Trophoblast cell (in vitro differentiated cells and primary cell): ENCODE measurements around the gene PCDHGB6.

ENCODE experiments used
- DNase-seq, 2 donors: peaks; one replicate each; pipeline ENCODE4 v3.0.0-alpha.2; 2016
- H2AFZ ChIP-seq: 2 replicates; pipeline ENCODE4 v1.6.1; 2013; ENCODE audit warnings: low read length, moderate library complexity, mild to moderate bottlenecking; ENCODE audit not compliant: insufficient read depth, poor library complexity
- H2AK5ac ChIP-seq: 2 replicates; pipeline ENCODE4 v1.6.1; 2013; ENCODE audit warnings: mild to moderate bottlenecking, low read length
- H2BK120ac ChIP-seq: 2 replicates; pipeline ENCODE4 v1.6.1; 2013; ENCODE audit warnings: low read length, mild to moderate bottlenecking, moderate library complexity; ENCODE audit not compliant: insufficient read depth, poor library complexity
- H2BK12ac ChIP-seq: 2 replicates; pipeline ENCODE4 v1.6.1; 2013; ENCODE audit warnings: mild to moderate bottlenecking, low read length, moderate library complexity
- H2BK5ac ChIP-seq: 2 replicates; pipeline ENCODE4 v1.6.1; 2013; ENCODE audit warnings: low read length, low read depth, moderate library complexity, mild to moderate bottlenecking; ENCODE audit not compliant: poor library complexity
- H3K14ac ChIP-seq: 2 replicates; pipeline ENCODE4 v1.6.1; 2013; ENCODE audit warnings: mild to moderate bottlenecking, low read length
- H3K18ac ChIP-seq: 2 replicates; pipeline ENCODE4 v1.6.1; 2013; ENCODE audit warnings: mild to moderate bottlenecking, low read length
- H3K23ac ChIP-seq: 2 replicates; pipeline ENCODE4 v1.6.1; 2013; ENCODE audit warnings: low read length
- H3K27ac ChIP-seq: 2 replicates; pipeline ENCODE4 v1.5.1; 2013; ENCODE audit warnings: low read depth, mild to moderate bottlenecking, inconsistent platforms, low read length, moderate library complexity
- H3K27me3 ChIP-seq: 2 replicates; pipeline ENCODE4 v1.6.1; 2013; ENCODE audit warnings: inconsistent platforms, mild to moderate bottlenecking, low read length, moderate library complexity; ENCODE audit not compliant: insufficient read depth
- H3K36me3 ChIP-seq, 2 experiments: 1 replicate in 1 of 2; 2 replicates in 1 of 2; pipeline ENCODE4 v1.6.1; 2013; ENCODE audit warnings: low read length in 2 of 2, mild to moderate bottlenecking in 2 of 2, moderate library complexity in 1 of 2; ENCODE audit not compliant: insufficient read depth in 2 of 2, control insufficient read depth in 1 of 2
- H3K4ac ChIP-seq: 2 replicates; pipeline ENCODE4 v1.6.1; 2013; ENCODE audit warnings: low read depth, mild to moderate bottlenecking, low read length, moderate library complexity
- H3K4me1 ChIP-seq, 2 experiments: 1 replicate in 1 of 2; 2 replicates in 1 of 2; pipeline ENCODE4 v1.6.1; 2013; ENCODE audit warnings: low read length in 2 of 2, mild to moderate bottlenecking in 2 of 2, moderate library complexity in 1 of 2; ENCODE audit not compliant: insufficient read depth in 2 of 2, control insufficient read depth in 1 of 2
- H3K4me2 ChIP-seq: 2 replicates; pipeline ENCODE4 v1.6.1; 2013; ENCODE audit warnings: inconsistent platforms, mild to moderate bottlenecking, low read length, moderate library complexity
- H3K4me3 ChIP-seq: 2 replicates; pipeline ENCODE4 v1.5.1; 2013; ENCODE audit warnings: mild to moderate bottlenecking, low read depth, low read length, inconsistent platforms
- H3K79me1 ChIP-seq: one replicate; pipeline ENCODE4 v1.6.1; 2013; ENCODE audit warnings: low read length
- H3K79me2 ChIP-seq: 2 replicates; pipeline ENCODE4 v1.6.1; 2013; ENCODE audit warnings: low read length, mild to moderate bottlenecking; ENCODE audit not compliant: control insufficient read depth, insufficient read depth, poor library complexity
- H3K9ac ChIP-seq: 2 replicates; pipeline ENCODE4 v1.6.1; 2013; ENCODE audit warnings: mild to moderate bottlenecking, low read length
- H3K9me3 ChIP-seq: 2 replicates; pipeline ENCODE4 v1.6.1; 2013; ENCODE audit warnings: low read depth, mild to moderate bottlenecking, control low read depth, inconsistent platforms, low read length; ENCODE audit not compliant: insufficient read depth
- H4K12ac ChIP-seq: 2 replicates; pipeline ENCODE4 v1.6.1; 2013; ENCODE audit warnings: low read depth, mild to moderate bottlenecking, low read length, moderate library complexity
- H4K8ac ChIP-seq: 2 replicates; pipeline ENCODE4 v1.6.1; 2013; ENCODE audit warnings: low read depth, mild to moderate bottlenecking, low read length, moderate library complexity
- H4K91ac ChIP-seq: one replicate; pipeline ENCODE4 v1.6.1; 2013; ENCODE audit warnings: low read depth, mild to moderate bottlenecking, low read length, moderate library complexity
- WGBS: extraction: QIAGEN DNeasy Blood & Tissue Kit; methylation state at CpG from one replicate; pipeline ENCODE4 v1.1.7; 2013; ENCODE audit warnings: missing lambda C conversion rate; ENCODE audit not compliant: insufficient read length, insufficient coverage; ENCODE audit errors: extremely low coverage; 5-methylcytosine and 5-hydroxymethylcytosine counted together

The PCDHGB6 gene

GRCh38 chr5:141402553-141403243 lies 5.1 kb upstream of the PCDHGB6 start, which contains the start of gene PCDHGA9:
Gene PCDHGA9 (plus strand): TSS chr5:141402778. CDS start chr5:141402953, 175 bp downstream.
- no peak within 1 kb of the TSS for H3K14ac ChIP-seq
- no CpG with 5 or more reads among the region's 27 CpGs for WGBS

GRCh38 chr5:141403387-141403786 lies 4.4 kb upstream of the PCDHGB6 start:
- no peak overlapping the region for H2BK12ac ChIP-seq
- H3K9ac ChIP-seq = no peak overlapping the region
- no CpG with 5 or more reads among the region's 22 CpGs for WGBS
- H2AK5ac ChIP-seq = no peak overlapping the region
- DNase-seq = no peak
- no peak overlapping the region for H4K91ac ChIP-seq
- H3K27ac ChIP-seq = no peak overlapping the region
- no peak overlapping the region for H3K4ac ChIP-seq
- no peak overlapping the region for H3K14ac ChIP-seq
- H3K27me3 ChIP-seq = no peaks in the 10 kb centered on the region
- H4K8ac ChIP-seq = no peak overlapping the region
- H3K18ac ChIP-seq = no peak overlapping the region
- no peak overlapping the region for H2BK120ac ChIP-seq
- H3K36me3 ChIP-seq = peaks cover 3 to 11% of the 10 kb centered on the region in 2 experiments
- H3K4me1 ChIP-seq = no peaks in the 10 kb centered on the region
- H3K4me2 ChIP-seq = no peak overlapping the region
- H2AFZ ChIP-seq = no peak overlapping the region
- H2BK5ac ChIP-seq = no peak overlapping the region
- no peak overlapping the region for H3K23ac ChIP-seq
- H4K12ac ChIP-seq = no peak overlapping the region
- no peaks in the 10 kb centered on the region for H3K79me2 ChIP-seq
- no peaks in the 10 kb centered on the region for H3K79me1 ChIP-seq
- H3K4me3 ChIP-seq = no peak overlapping the region
- peaks cover 31% of the 10 kb centered on the region for H3K9me3 ChIP-seq

More at GRCh38 chr5:141402553-141403243, 5.1 kb upstream of the PCDHGB6 start, which contains the start of gene PCDHGA9:
- no peak within 1 kb of the TSS for H3K27ac ChIP-seq
- no peak within 1 kb of the TSS for H2BK12ac ChIP-seq
- no peak within 1 kb of the TSS for H3K4me3 ChIP-seq
- no peak within 1 kb of the TSS for H4K91ac ChIP-seq
- peaks cover 31% of the 10 kb centered on the region for H3K9me3 ChIP-seq
- H2BK5ac ChIP-seq = no peak within 1 kb of the TSS
- H3K36me3 ChIP-seq = peaks cover 3 to 13% of the 10 kb centered on the region in 2 experiments
- H2BK120ac ChIP-seq = no peak within 1 kb of the TSS
- DNase-seq = peak in 1 of 2 donors; percentile 25
- H3K27me3 ChIP-seq = no peaks in the 10 kb centered on the region
- H2AK5ac ChIP-seq = no peak within 1 kb of the TSS
- H3K4me1 ChIP-seq = no peaks in the 10 kb centered on the region
- H3K4ac ChIP-seq = no peak within 1 kb of the TSS
- H3K79me1 ChIP-seq = no peaks in the 10 kb centered on the region
- H3K9ac ChIP-seq = peak within 1 kb of the TSS; percentile 40
- H4K8ac ChIP-seq = no peak within 1 kb of the TSS
- H3K23ac ChIP-seq = no peak within 1 kb of the TSS
- H3K18ac ChIP-seq = no peak within 1 kb of the TSS
- H3K79me2 ChIP-seq = no peaks in the 10 kb centered on the region
- no peak within 1 kb of the TSS for H2AFZ ChIP-seq
- H4K12ac ChIP-seq = no peak within 1 kb of the TSS
- H3K4me2 ChIP-seq = no peak within 1 kb of the TSS

GRCh38 chr5:141409598-141410306 lies 1.9 kb downstream of the PCDHGB6 start:
- H3K23ac ChIP-seq = no peak overlapping the region
- no peaks in the 10 kb centered on the region for H3K27me3 ChIP-seq
- H3K36me3 ChIP-seq = peaks cover 16 to 18% of the 10 kb centered on the region in 2 experiments
- no peak overlapping the region for H4K8ac ChIP-seq
- H3K4me1 ChIP-seq = peaks cover 3 to 4% of the 10 kb centered on the region in 2 experiments
- H3K4me3 ChIP-seq = peak overlapping the region; percentile 7
- peaks cover 23% of the 10 kb centered on the region for H3K9me3 ChIP-seq
- no peak overlapping the region for H3K9ac ChIP-seq
- no peak overlapping the region for H2BK12ac ChIP-seq
- no peak overlapping the region for H4K91ac ChIP-seq
- H3K79me1 ChIP-seq = no peaks in the 10 kb centered on the region
- no peak overlapping the region for H3K4ac ChIP-seq
- no peak overlapping the region for H3K27ac ChIP-seq
- DNase-seq = no peak
- H2AFZ ChIP-seq = no peak overlapping the region
- no peak overlapping the region for H4K12ac ChIP-seq
- no peak overlapping the region for H3K18ac ChIP-seq
- H3K4me2 ChIP-seq = no peak overlapping the region
- no peak overlapping the region for H2BK5ac ChIP-seq
- H2BK120ac ChIP-seq = no peak overlapping the region
- WGBS = no CpG with 5 or more reads among the region's 64 CpGs
- H2AK5ac ChIP-seq = no peak overlapping the region
- no peak overlapping the region for H3K14ac ChIP-seq
- no peaks in the 10 kb centered on the region for H3K79me2 ChIP-seq

GRCh38 chr5:141411575-141411974 lies 3.8 kb downstream of the PCDHGB6 start:
- no peak overlapping the region for H3K9ac ChIP-seq
- peaks cover 16 to 20% of the 10 kb centered on the region in 2 experiments for H3K36me3 ChIP-seq
- no peak overlapping the region for H3K4ac ChIP-seq
- H3K14ac ChIP-seq = no peak overlapping the region
- H3K79me2 ChIP-seq = no peaks in the 10 kb centered on the region
- peaks cover 3 to 4% of the 10 kb centered on the region in 2 experiments for H3K4me1 ChIP-seq
- peaks cover 20% of the 10 kb centered on the region for H3K9me3 ChIP-seq
- H3K23ac ChIP-seq = no peak overlapping the region
- H3K18ac ChIP-seq = no peak overlapping the region
- WGBS = no CpG with 5 or more reads among the region's 3 CpGs
- no peak overlapping the region for H3K27ac ChIP-seq
- no peak overlapping the region for H4K12ac ChIP-seq
- H3K27me3 ChIP-seq = no peaks in the 10 kb centered on the region
- H4K8ac ChIP-seq = no peak overlapping the region
- DNase-seq = no peak
- H3K4me3 ChIP-seq = no peak overlapping the region
- no peak overlapping the region for H3K4me2 ChIP-seq
- no peak overlapping the region for H2BK5ac ChIP-seq
- H2AFZ ChIP-seq = no peak overlapping the region
- H2AK5ac ChIP-seq = no peak overlapping the region
- no peaks in the 10 kb centered on the region for H3K79me1 ChIP-seq
- no peak overlapping the region for H4K91ac ChIP-seq
- H2BK12ac ChIP-seq = no peak overlapping the region
- H2BK120ac ChIP-seq = no peak overlapping the region
